Activated naive CD8-positive, alpha-beta T cell treated with anti-CD3 and anti-CD28 coated beads, Interleukin-2, amount 10 ng/mL, durations not matched to agents 7 days and 5 days (primary cell): ENCODE measurements around the gene HTR2A. TPM values are rescaled to one million over a fixed set of nuclear protein-coding genes. Genes with fewer than 3 reads are reported as not detected.

ENCODE experiments used
- ATAC-seq: fragments of 150-1000 bp; cut with Tn5 transposase; one replicate; pipeline ENCODE4 v1.10.0; 2021; ENCODE audit warnings: low read depth, moderate library complexity
- POLR2A ChIA-PET: fragments of 350-600 bp; sonication (Branson Sonifier 250); formaldehyde crosslinking; loops from one replicate; lab custom pipeline; 2021; ENCODE audit warnings: antibody characterized with exemption; lab: Charles Lee
- DNase-seq: peaks from one replicate; pipeline ENCODE4 v3.0.0; 2021
- H3K27ac Mint-ChIP-seq: one replicate; pipeline ENCODE4 v1.8.0; 2022; ENCODE audit warnings: mild to moderate bottlenecking, mixed read lengths
- H3K27me3 Mint-ChIP-seq: one replicate; pipeline ENCODE4 v1.8.0; 2022; ENCODE audit warnings: mild to moderate bottlenecking, moderate library complexity, mixed read lengths
- H3K36me3 Mint-ChIP-seq: one replicate; pipeline ENCODE4 v1.8.0; 2021; ENCODE audit warnings: mild to moderate bottlenecking, mixed read lengths
- H3K4me1 Mint-ChIP-seq: one replicate; pipeline ENCODE4 v1.8.0; 2021; ENCODE audit warnings: mixed read lengths
- H3K4me3 Mint-ChIP-seq: one replicate; pipeline ENCODE4 v1.8.0; 2022; ENCODE audit warnings: mild to moderate bottlenecking, moderate library complexity, mixed read lengths
- H3K9me3 Mint-ChIP-seq: one replicate; pipeline ENCODE4 v1.8.0; 2021; ENCODE audit warnings: mixed read lengths
- total RNA-seq, 2 experiments: library from RNA; stranded (reverse); gene quantifications; one replicate each; pipeline ENCODE4 v1.2.3, GENCODE V29; 2021

The HTR2A gene
- total RNA-seq, 2 experiments from 2014 or later = not detected

DNA sequence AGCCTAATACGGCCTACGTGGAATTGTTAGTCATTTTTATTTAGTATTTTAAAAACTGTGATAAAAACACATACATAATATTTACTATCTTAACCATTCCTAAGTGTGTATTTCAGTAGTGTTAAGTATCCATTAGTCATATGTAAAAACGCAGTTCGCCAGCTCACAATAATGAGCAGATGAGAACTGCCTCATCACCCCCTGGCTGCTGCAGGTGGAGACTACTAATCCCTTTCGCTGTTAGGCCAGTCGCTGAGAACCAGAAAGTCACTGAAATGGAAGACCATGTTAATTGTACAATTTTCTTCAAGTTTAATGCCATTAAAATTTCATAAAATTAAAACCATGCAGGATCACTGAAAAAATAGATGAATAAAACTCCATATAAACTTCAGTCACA, 101.5 kb downstream of the HTR2A start:
- H3K27me3 Mint-ChIP-seq = no peaks in the 10 kb centered on the region
- H3K9me3 Mint-ChIP-seq = no peaks in the 10 kb centered on the region
- peak overlapping the region; percentile 93 for H3K4me3 Mint-ChIP-seq
- POLR2A ChIA-PET = no interaction called here
- ATAC-seq (no peak), DNase-seq (no peak)
- peaks cover 22% of the 10 kb centered on the region for H3K36me3 Mint-ChIP-seq
- no peak overlapping the region for H3K27ac Mint-ChIP-seq
- peaks cover 29% of the 10 kb centered on the region for H3K4me1 Mint-ChIP-seq

DNA sequence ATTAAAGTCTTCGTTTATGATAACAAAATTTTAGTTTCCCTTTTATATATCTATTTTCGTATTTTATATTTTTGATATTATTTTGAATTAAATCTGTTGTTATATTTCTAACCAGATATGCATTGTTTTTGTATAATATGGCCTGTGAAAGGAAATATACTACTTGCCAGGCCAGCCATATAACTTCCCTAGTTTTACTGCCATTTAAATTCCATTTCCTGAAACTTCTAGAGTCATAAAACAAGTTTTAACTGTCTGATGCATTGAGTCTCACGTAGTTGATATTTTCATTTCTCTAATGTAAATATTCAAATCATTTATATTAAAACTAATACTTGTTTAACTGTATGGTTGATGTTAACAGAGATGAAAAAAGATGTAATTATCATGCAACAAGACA, 113.3 kb downstream of the HTR2A start:
- no peaks in the 10 kb centered on the region for H3K27me3 Mint-ChIP-seq
- H3K4me3 Mint-ChIP-seq = no peak overlapping the region
- H3K4me1 Mint-ChIP-seq = peaks cover 12% of the 10 kb centered on the region
- POLR2A ChIA-PET = no interaction called here
- H3K27ac Mint-ChIP-seq = no peak overlapping the region
- H3K9me3 Mint-ChIP-seq = no peaks in the 10 kb centered on the region
- no peak for DNase-seq
- no peak for ATAC-seq
- H3K36me3 Mint-ChIP-seq = peaks cover 22% of the 10 kb centered on the region

GRCh38 chr13:46782691-46783090, 114.2 kb downstream of the HTR2A start:
- ATAC-seq = no peak
- H3K36me3 Mint-ChIP-seq = peaks cover 23% of the 10 kb centered on the region
- DNase-seq = no peak
- no peaks in the 10 kb centered on the region for H3K27me3 Mint-ChIP-seq
- H3K27ac Mint-ChIP-seq = no peak overlapping the region
- POLR2A ChIA-PET = no interaction called here
- peaks cover 8% of the 10 kb centered on the region for H3K4me1 Mint-ChIP-seq
- H3K4me3 Mint-ChIP-seq = no peak overlapping the region
- no peaks in the 10 kb centered on the region for H3K9me3 Mint-ChIP-seq

GRCh38 chr13:46782066-46782465, 114.8 kb downstream of the HTR2A start:
- Mint-ChIP-seq H3K27ac (no peak overlapping the region), H3K4me1 (peaks cover 6% of the 10 kb centered on the region), H3K4me3 (no peak overlapping the region), H3K9me3 (no peaks in the 10 kb centered on the region), H3K36me3 (peaks cover 24% of the 10 kb centered on the region), H3K27me3 (no peaks in the 10 kb centered on the region)
- DNase-seq = no peak
- no peak for ATAC-seq
- POLR2A ChIA-PET = no interaction called here

Other genes starting within 250 kb of the HTR2A start
- 10 to 100 TPM; 84.7 to 96.9 TPM for gene ESD, start 99.9 kb downstream of the HTR2A start, total RNA-seq